Lower leg skin (tissue), 4 donors: Measurements from ENCODE around the gene CYP27A1. TPM values are rescaled to one million over a fixed set of nuclear protein-coding genes. Genes with fewer than 3 reads are reported as not detected.
A peak's percentile ranks its signal among the peaks of the same experiment; 100 is the strongest.

Source experiments
- DNase-seq, 2 donors: peaks; one replicate each; pipeline ENCODE4 v3.0.0-alpha.2; 2019; ENCODE audit warnings: low spot score in 2 of 2
- H3K4me3 ChIP-seq: fragments of 200-600 bp; sonication (generic); 2 replicates; pipeline ENCODE4 v1.5.1; 2017; ENCODE audit warnings: mild to moderate bottlenecking, low read depth; ENCODE audit not compliant: poor library complexity, severe bottlenecking
- POLR2A ChIP-seq, 2 donors: fragments of 450-650 bp; IDR thresholded peaks; one replicate each; pipeline ENCODE4 v1.6.1; 2016 to 2017; ENCODE audit warnings: antibody characterized with exemption in 2 of 2, mild to moderate bottlenecking in 1 of 2, moderate library complexity in 1 of 2
- WGBS, 2 donors: methylation state at CpG; one replicate each; pipeline ENCODE4 v1.1.5; 2018; 5-methylcytosine and 5-hydroxymethylcytosine counted together
- intact Hi-C: fragments of 100-400 bp; cut with DNase I; formaldehyde crosslinking; loops from one replicate; pipeline ENCODE4 v1.15.0; 2023; ENCODE audit warnings: low total_unique reads
- total RNA-seq, 4 donors: library from RNA; depleted of rRNA; stranded (reverse); fragments of >200 nt; gene quantifications; one replicate each; pipeline ENCODE4 v1.1.0, GENCODE V29; 2016
- TF ChIP-seq, protein P1 (sequence below), 3 donors: fragments of 450-650 bp; IDR thresholded peaks; one replicate each; pipeline ENCODE4 v1.5.1; 2016; ENCODE audit warnings: antibody characterized with exemption in 3 of 3, mild to moderate bottlenecking in 3 of 3, moderate library complexity in 2 of 3

Gene CYP27A1
- total RNA-seq, 4 donors from 2014 or later, result 12.9 to 35.2 (median 21.8) TPM

DNA sequence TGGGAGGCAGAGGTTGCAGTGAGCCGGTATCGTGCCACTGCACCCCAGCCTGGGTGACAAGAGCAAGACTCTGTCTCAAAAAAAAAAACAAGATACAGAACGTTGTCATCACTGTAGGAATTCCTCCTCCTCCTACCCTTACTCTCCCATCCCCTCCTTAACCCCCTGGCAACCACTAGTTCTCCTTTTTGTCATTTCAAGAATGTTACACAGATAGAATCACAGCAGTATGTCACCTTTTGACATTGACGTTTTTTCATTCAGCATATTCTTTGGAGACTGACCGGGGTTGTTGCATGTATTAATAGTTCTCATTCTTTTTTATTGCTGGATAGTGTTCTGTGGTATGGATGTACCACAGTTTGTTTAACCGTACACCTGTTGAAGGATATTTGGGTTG, 38.9 kb upstream of the CYP27A1 start:
- intact Hi-C loops, result no loop called here
- no peak for DNase-seq
- 77 to 80% methylated on average over 6 of the region's 6 CpGs for WGBS, 2 donors
- no peak overlapping the region for H3K4me3 ChIP-seq
- TF ChIP-seq, protein P1, sequence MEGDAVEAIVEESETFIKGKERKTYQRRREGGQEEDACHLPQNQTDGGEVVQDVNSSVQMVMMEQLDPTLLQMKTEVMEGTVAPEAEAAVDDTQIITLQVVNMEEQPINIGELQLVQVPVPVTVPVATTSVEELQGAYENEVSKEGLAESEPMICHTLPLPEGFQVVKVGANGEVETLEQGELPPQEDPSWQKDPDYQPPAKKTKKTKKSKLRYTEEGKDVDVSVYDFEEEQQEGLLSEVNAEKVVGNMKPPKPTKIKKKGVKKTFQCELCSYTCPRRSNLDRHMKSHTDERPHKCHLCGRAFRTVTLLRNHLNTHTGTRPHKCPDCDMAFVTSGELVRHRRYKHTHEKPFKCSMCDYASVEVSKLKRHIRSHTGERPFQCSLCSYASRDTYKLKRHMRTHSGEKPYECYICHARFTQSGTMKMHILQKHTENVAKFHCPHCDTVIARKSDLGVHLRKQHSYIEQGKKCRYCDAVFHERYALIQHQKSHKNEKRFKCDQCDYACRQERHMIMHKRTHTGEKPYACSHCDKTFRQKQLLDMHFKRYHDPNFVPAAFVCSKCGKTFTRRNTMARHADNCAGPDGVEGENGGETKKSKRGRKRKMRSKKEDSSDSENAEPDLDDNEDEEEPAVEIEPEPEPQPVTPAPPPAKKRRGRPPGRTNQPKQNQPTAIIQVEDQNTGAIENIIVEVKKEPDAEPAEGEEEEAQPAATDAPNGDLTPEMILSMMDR (IDR thresholded peaks at IDR 0.05), result no peak
- TF ChIP-seq POLR2A (IDR thresholded peaks at IDR 0.05), result no peak

DNA sequence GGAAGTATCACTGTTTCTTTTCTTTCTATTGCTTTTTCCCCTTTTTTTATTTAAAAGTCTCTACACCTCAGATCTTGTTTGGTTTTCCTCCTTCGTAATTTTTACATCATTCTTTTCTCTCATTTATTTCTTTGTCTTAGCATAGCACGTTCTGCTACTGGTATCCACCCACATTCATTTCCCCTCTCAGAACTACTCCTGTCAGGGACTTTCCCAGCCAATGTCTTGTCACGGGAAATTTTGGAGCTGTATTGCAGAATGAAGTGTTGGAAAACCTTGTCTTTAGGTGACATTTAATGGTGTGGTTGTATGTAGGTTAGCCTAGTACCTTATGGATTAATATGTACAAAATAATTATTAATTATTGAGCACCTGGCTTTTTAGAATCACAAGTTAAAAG, 37.3 kb upstream of the CYP27A1 start:
- intact Hi-C loops, result no loop called here
- no peak for DNase-seq
- TF ChIP-seq POLR2A (IDR thresholded peaks at IDR 0.05), result no peak
- TF ChIP-seq, protein P1 (IDR thresholded peaks at IDR 0.05), result no peak
- 65 to 71% methylated on average over 3 of the region's 3 CpGs for WGBS, 2 donors
- no peak overlapping the region for H3K4me3 ChIP-seq

DNA sequence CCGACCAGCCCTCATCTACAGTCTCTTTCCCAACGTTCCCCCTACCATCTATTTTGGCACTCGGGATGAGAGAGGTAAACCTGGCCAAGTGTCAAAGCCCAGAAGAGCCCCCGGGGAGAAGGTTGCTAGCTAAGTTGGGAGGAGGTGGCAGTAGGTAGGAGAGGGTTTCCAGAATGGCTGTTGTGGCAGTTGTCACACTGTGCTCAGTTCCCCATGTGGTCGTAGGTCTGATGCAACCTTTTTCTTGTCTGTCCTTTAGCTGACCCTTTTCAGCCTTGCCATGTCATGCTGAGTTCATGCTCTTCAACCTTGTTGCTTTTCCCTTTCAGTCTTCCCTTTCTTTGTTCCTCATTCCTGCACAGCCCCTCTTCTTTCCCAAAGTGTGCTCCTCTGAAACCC, 36.8 kb upstream of the CYP27A1 start:
- whole genome bisulfite sequencing, 2 donors, result 63 to 75% methylated on average over 5 of the region's 5 CpGs
- intact Hi-C loops, result no loop called here
- TF ChIP-seq POLR2A (IDR thresholded peaks at IDR 0.05), result no peak
- TF ChIP-seq, protein P1 (IDR thresholded peaks at IDR 0.05), result peak in 1 of 3 donors; percentile 27
- H3K4me3 ChIP-seq, result no peak overlapping the region
- no peak for DNase-seq

DNA sequence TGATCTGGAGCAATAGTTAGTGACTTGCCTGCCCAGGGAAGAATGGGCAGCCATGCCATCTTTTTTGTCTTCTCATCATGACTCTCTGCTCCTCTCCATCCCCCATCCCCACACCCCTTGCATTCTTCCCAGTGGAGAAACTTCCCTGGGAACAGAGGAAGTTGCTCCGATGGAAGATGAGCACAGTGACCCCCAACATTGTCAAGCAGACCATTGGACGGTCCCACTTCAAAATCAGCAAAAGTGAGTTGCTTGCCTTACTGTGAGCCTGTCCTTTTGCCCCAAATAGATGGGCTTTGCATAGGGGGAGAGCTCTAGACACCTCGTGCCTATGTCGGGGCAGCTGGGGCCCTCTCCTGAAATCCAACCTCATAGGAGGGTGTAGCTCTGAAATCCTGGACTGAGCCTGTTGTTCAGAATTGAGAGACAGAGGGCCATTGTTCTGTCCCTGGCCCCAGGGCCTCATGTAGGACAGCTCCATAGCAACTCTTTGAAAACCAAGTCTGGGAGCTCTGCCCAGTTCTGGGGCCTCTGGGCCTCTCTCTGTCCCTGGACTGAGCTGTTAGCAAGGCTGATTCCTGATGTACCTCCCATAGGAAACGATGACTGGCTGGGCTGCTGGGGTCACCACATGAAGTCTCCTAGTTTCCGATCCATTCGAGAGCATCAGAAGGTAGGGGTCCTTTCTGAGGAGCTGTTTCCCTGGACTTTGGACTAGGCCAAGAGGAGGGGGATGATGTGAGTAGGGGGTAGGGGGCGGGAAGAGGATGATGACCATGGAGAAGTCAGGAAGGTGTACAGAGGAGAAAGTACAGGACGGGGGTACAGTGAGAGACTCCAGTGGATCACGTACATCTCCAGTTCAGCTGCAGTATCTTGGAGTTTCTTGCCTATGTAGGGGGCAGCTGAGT, 36.1 kb upstream of the CYP27A1 start:
- DNase-seq, result peak in 1 of 2 donors; percentile 51
- 79 to 84% methylated on average over 10 of the region's 10 CpGs for WGBS, 2 donors
- no peak overlapping the region for H3K4me3 ChIP-seq
- TF ChIP-seq, protein P1 (IDR thresholded peaks at IDR 0.05), result no peak
- TF ChIP-seq POLR2A (IDR thresholded peaks at IDR 0.05), result no peak
- intact Hi-C loops, result no loop called here

DNA sequence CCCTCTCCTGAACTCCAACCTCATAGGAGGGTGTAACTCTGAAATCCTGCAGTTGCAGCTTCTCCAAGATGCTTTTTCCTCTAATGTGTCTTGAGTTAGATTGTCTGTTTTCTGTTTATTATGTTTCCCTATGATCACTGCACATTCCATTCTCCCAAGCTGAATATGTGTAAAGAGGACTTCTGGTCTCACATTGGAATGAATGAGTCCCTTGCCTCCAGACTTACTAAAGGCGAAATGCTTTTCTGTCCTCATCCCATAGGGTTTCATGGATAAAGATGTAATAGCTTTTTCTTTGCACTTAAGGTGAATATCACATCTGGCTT, 35.5 kb upstream of the CYP27A1 start:
- 90 to 100% methylated on average over 1 of the region's 1 CpG for WGBS, 2 donors
- DNase-seq, result no peak
- TF ChIP-seq, protein P1 (IDR thresholded peaks at IDR 0.05), result no peak
- TF ChIP-seq POLR2A (IDR thresholded peaks at IDR 0.05), result no peak
- intact Hi-C loops, result no loop called here
- H3K4me3 ChIP-seq, result no peak overlapping the region
